GM19240 (cell line): ENCODE results near the gene MON2.
"Not testable (repeated sequence)": the region's sequence is repeated elsewhere in the genome, so short reads cannot be mapped to it uniquely, and the experiment has no call there.

ENCODE experiments used
- DNase-seq: peaks from one replicate; pipeline ENCODE4 v3.0.0; 2011; ENCODE audit warnings: low spot score; ENCODE audit not compliant: insufficient read length

Gene MON2

GRCh38 chr12:62466594-62467491, at the start of gene MON2:
MON2 (plus strand) TSS chr12:62466826; CDS start chr12:62467208, 382 bp downstream.
- DNase-seq, result peak; percentile 88

GRCh38 chr12:62426089-62426488, 40.5 kb upstream of the MON2 start:
- no peak for DNase-seq

GRCh38 chr12:62429457-62429856, 37.2 kb upstream of the MON2 start:
- no peak for DNase-seq

- no peak for DNase-seq
Measured at GRCh38 chr12:62434494-62435302, 31.9 kb upstream of the MON2 start.

GRCh38 chr12:62435303-62436163, 31.1 kb upstream of the MON2 start:
- no peak for DNase-seq

GRCh38 chr12:62436164-62436503, 30.5 kb upstream of the MON2 start:
- no peak for DNase-seq

GRCh38 chr12:62438098-62438692, 28.4 kb upstream of the MON2 start:
- DNase-seq, result no peak

GRCh38 chr12:62446754-62447452, 19.7 kb upstream of the MON2 start:
- no peak for DNase-seq

- DNase-seq, result no peak
Measured at GRCh38 chr12:62448436-62448835, 18.2 kb upstream of the MON2 start.

- DNase-seq, result not testable (repeated sequence)
Measured at GRCh38 chr12:62455429-62455828, 11.2 kb upstream of the MON2 start.

- no peak for DNase-seq
Measured at GRCh38 chr12:62458626-62459025, 8.0 kb upstream of the MON2 start.

- no peak for DNase-seq
Measured at GRCh38 chr12:62459976-62460375, 6.7 kb upstream of the MON2 start.

GRCh38 chr12:62461171-62461837, 5.3 kb upstream of the MON2 start:
- DNase-seq, result not testable (repeated sequence)

GRCh38 chr12:62463252-62463651, 3.4 kb upstream of the MON2 start:
- DNase-seq, result not testable (repeated sequence)

- peak; percentile 48 for DNase-seq
Measured at GRCh38 chr12:62466018-62466593, 520 bp upstream of the MON2 start.

- DNase-seq, result no peak
Measured at GRCh38 chr12:62468397-62468796, 1.8 kb downstream of the MON2 start.

- no peak for DNase-seq
Measured at GRCh38 chr12:62468935-62469334, 2.3 kb downstream of the MON2 start.

- DNase-seq, result no peak
Measured at GRCh38 chr12:62469704-62470103, 3.1 kb downstream of the MON2 start.

GRCh38 chr12:62471734-62472133, 5.1 kb downstream of the MON2 start:
- no peak for DNase-seq

- no peak for DNase-seq
Measured at GRCh38 chr12:62472472-62472871, 5.8 kb downstream of the MON2 start.
